ENCODE results near the gene KDM2A.
A peak's percentile ranks its signal among the peaks of the same experiment; 100 is the strongest.

Gene KDM2A

GRCh38 chr11:67299471-67300191 is 180.6 kb downstream of the KDM2A start:
- TF ChIP-seq CTCF (conservative IDR thresholded peaks at IDR 0.05), result no peak
- peak overlapping the region; percentile 1; the same call in 1 of the 2 replicates for H3K27ac ChIP-seq

GRCh38 chr11:67300256-67300755 is 181.2 kb downstream of the KDM2A start:
- TF ChIP-seq CTCF (conservative IDR thresholded peaks at IDR 0.05), result no peak
- 0 out of 2 replicates have a peak overlapping the region, but pooled peaks have one; percentile 3 for H3K27ac ChIP-seq

- TF ChIP-seq CTCF (conservative IDR thresholded peaks at IDR 0.05), result no peak
- H3K27ac ChIP-seq, result 0 out of 2 replicates have a peak overlapping the region, but pooled peaks have one; percentile 3
Observed at GRCh38 chr11:67300756-67301312, 181.8 kb downstream of the KDM2A start.

- no peak for TF ChIP-seq CTCF (conservative IDR thresholded peaks at IDR 0.05)
- H3K27ac ChIP-seq, result peak overlapping the region; percentile 96
Observed at GRCh38 chr11:67301313-67301921, 182.4 kb downstream of the KDM2A start.

GRCh38 chr11:67301951-67302516 is 183.0 kb downstream of the KDM2A start:
- peak overlapping the region; percentile 96 for H3K27ac ChIP-seq
- no peak for TF ChIP-seq CTCF (conservative IDR thresholded peaks at IDR 0.05)

GRCh38 chr11:67302571-67303131 is 183.6 kb downstream of the KDM2A start:
- TF ChIP-seq CTCF (conservative IDR thresholded peaks at IDR 0.05), result no peak
- peak overlapping the region; percentile 96 for H3K27ac ChIP-seq
